GM10248 (cell line): ENCODE data around the gene IRF2BP2.

Source experiments
- CTCF ChIA-PET: fragments of 300-600 bp; sonication (Branson Sonifier 250); formaldehyde crosslinking; extraction: SDS; loops from one replicate; lab custom pipeline; 2021; ENCODE audit warnings: antibody characterized with exemption; lab: Yijun Ruan, JAX
- POLR2A ChIA-PET: fragments of 350-650 bp; sonication (Branson Sonifier 250); formaldehyde crosslinking; extraction: SDS; loops from one replicate; lab custom pipeline; 2020; ENCODE audit warnings: antibody characterized with exemption; lab: Yijun Ruan, JAX
- DNase-seq: peaks from one replicate; pipeline ENCODE4 v3.0.0; 2012; ENCODE audit errors: extremely low spot score
- CTCF ChIP-seq: IDR thresholded peaks from 2 replicates; pipeline ENCODE4 v1.5.1; 2012; ENCODE audit warnings: mild to moderate bottlenecking, low read depth; ENCODE audit errors: extremely low read depth, missing control alignments, control extremely low read depth

IRF2BP2 gene

GRCh38 chr1:234621127-234621468, 11.1 kb upstream of the IRF2BP2 start:
- POLR2A ChIA-PET: no interaction called here
- DNase-seq: no peak
- no peak for TF ChIP-seq CTCF
- CTCF ChIA-PET: interaction anchor here (1.2 kb wide), 1 partner anchor 29 kb away, joined by 3 read pairs; no protein-coding TSS in a partner anchor

GRCh38 chr1:234620272-234621126, 10.5 kb upstream of the IRF2BP2 start:
- DNase-seq: no peak
- TF ChIP-seq CTCF: no peak
- ChIA-PET POLR2A (no interaction called here), CTCF (interaction anchor here (0.6 to 1.2 kb wide), 4 partner anchors 8 to 356 kb away, joined by 3 read pairs; no protein-coding TSS in a partner anchor)

GRCh38 chr1:234619794-234620247, 9.8 kb upstream of the IRF2BP2 start:
- no peak for DNase-seq
- ChIA-PET POLR2A (no interaction called here), CTCF (interaction anchor here (0.6 to 1.0 kb wide), 4 partner anchors 9 to 357 kb away, joined by 3 read pairs; no protein-coding TSS in a partner anchor)
- TF ChIP-seq CTCF: no peak

- no peak for DNase-seq
- TF ChIP-seq CTCF: no peak
- CTCF ChIA-PET: interaction anchor here (0.8 kb wide), 1 partner anchor 10 kb away, joined by 3 read pairs; no protein-coding TSS in a partner anchor
- POLR2A ChIA-PET: no interaction called here
Observed at GRCh38 chr1:234619071-234619480, 9.1 kb upstream of the IRF2BP2 start.

GRCh38 chr1:234618737-234619049, 8.7 kb upstream of the IRF2BP2 start:
- no peak for DNase-seq
- POLR2A ChIA-PET: no interaction called here
- no peak for TF ChIP-seq CTCF
- CTCF ChIA-PET: no interaction called here

- POLR2A ChIA-PET: no interaction called here
- no peak for TF ChIP-seq CTCF
- no peak for DNase-seq
- CTCF ChIA-PET: no interaction called here
Observed at GRCh38 chr1:234617986-234618736, 8.2 kb upstream of the IRF2BP2 start.
